Peyer's patch (tissue), 4 donors: ENCODE results near the gene FAM131B. TPM values are rescaled to one million over a fixed set of nuclear protein-coding genes. Genes with fewer than 3 reads are reported as not detected.

Experiments used
- DNase-seq, 3 donors: peaks; one replicate each; pipeline ENCODE4 v3.0.0-alpha.2; 2017 to 2019
- H3K27ac ChIP-seq, 4 donors: fragments of 200-600 bp; sonication (generic); one replicate each; pipeline ENCODE4 v1.5.1; 2016 to 2019
- H3K27me3 ChIP-seq, 2 donors: fragments of 200-600 bp; sonication (generic); one replicate each; pipeline ENCODE4 v1.5.1; 2019
- H3K36me3 ChIP-seq, 3 donors: fragments of 200-600 bp; sonication (generic); one replicate each; pipeline ENCODE4 v1.5.1; 2016 to 2019
- H3K4me1 ChIP-seq, 4 donors: fragments of 200-600 bp; sonication (generic); one replicate each; pipeline ENCODE4 v1.5.1; 2016 to 2019
- H3K4me3 ChIP-seq, 4 donors: fragments of 200-600 bp; sonication (generic); 1 replicate in 3 of 4; 2 replicates in 1 of 4; pipeline ENCODE4 v1.5.1; 2016 to 2019; ENCODE audit warnings: mild to moderate bottlenecking in 1 of 4
- H3K9me3 ChIP-seq, 4 donors: fragments of 200-600 bp; sonication (generic); one replicate each; pipeline ENCODE4 v1.5.1; 2016 to 2019; ENCODE audit warnings: mild to moderate bottlenecking in 1 of 4
- POLR2A ChIP-seq, 2 donors: fragments of 450-650 bp; IDR thresholded peaks; one replicate each; pipeline ENCODE4 v1.5.1; 2017; ENCODE audit warnings: antibody characterized with exemption in 2 of 2, mild to moderate bottlenecking in 2 of 2, moderate library complexity in 2 of 2
- total RNA-seq, 4 donors: library from RNA; depleted of rRNA; stranded (reverse); fragments of >200 nt; gene quantifications; one replicate each; pipeline ENCODE4 v1.1.0, GENCODE V29; 2016
- TF ChIP-seq, protein P1 (sequence below), 6 experiments: fragments of 450-650 bp in 4 of 6; fragments of 200-600 bp in 2 of 6; sonication (generic) in 1 of 6; IDR thresholded peaks; one replicate each; pipeline ENCODE4 v1.5.1; 2017 to 2019; ENCODE audit warnings: antibody characterized with exemption in 6 of 6, mild to moderate bottlenecking in 3 of 6, moderate library complexity in 1 of 6

The FAM131B gene
- total RNA-seq, 4 donors from 2014 or later = 0.66 to 0.83 (median 0.80) TPM; not detected in 1

DNA sequence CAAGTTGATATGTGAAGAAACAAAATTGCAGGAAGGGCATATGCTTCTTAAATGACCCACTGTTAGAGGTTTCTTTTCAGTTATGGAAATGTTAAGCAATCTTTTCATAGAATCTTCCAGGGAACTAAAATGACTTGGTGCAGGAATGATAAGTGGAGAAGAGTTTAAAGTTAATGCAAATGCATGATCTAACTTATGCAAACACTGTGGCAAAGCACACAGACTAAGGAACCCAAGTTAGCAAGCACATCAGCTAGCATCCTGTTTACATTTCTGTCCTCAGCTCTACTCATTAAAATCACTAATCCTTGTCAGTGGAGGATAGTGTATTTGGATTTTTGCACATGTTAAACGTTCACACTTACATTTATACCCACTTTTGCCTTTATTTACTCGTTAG lies 37.3 kb downstream of the FAM131B start:
- H3K4me1 ChIP-seq = no peaks in the 10 kb centered on the region
- H3K27me3 ChIP-seq = no peaks in the 10 kb centered on the region
- H3K4me3 ChIP-seq = no peak overlapping the region
- H3K27ac ChIP-seq = peak overlapping the region in 2 of 4 donors; percentile 49 to 57
- no peaks in the 10 kb centered on the region for H3K36me3 ChIP-seq
- TF ChIP-seq POLR2A (IDR thresholded peaks at IDR 0.05) = no peak
- TF ChIP-seq, protein P1, sequence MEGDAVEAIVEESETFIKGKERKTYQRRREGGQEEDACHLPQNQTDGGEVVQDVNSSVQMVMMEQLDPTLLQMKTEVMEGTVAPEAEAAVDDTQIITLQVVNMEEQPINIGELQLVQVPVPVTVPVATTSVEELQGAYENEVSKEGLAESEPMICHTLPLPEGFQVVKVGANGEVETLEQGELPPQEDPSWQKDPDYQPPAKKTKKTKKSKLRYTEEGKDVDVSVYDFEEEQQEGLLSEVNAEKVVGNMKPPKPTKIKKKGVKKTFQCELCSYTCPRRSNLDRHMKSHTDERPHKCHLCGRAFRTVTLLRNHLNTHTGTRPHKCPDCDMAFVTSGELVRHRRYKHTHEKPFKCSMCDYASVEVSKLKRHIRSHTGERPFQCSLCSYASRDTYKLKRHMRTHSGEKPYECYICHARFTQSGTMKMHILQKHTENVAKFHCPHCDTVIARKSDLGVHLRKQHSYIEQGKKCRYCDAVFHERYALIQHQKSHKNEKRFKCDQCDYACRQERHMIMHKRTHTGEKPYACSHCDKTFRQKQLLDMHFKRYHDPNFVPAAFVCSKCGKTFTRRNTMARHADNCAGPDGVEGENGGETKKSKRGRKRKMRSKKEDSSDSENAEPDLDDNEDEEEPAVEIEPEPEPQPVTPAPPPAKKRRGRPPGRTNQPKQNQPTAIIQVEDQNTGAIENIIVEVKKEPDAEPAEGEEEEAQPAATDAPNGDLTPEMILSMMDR (IDR thresholded peaks at IDR 0.05) = no peak
- DNase-seq = no peak
- no peaks in the 10 kb centered on the region for H3K9me3 ChIP-seq

DNA sequence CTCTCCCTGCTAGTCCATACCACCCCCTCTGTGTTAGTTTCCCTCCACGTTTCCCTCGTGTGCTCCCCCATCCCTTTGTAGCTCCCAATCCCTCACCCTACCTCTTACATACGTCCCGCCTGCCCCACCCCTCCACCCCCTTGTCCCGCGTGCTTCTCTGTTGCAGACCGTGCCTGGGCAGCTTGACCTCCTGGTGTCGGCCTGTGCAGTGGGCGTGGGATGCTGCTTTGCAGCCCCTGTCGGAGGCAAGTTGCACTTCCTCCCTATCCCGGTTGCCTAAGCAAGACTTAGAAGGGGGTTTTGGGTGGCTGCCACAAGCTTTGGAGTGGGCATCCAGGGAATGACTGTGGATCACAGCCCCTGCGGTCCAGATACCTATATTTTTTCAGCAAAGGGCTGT lies 38.9 kb downstream of the FAM131B start:
- H3K4me3 ChIP-seq = no peak overlapping the region

DNA sequence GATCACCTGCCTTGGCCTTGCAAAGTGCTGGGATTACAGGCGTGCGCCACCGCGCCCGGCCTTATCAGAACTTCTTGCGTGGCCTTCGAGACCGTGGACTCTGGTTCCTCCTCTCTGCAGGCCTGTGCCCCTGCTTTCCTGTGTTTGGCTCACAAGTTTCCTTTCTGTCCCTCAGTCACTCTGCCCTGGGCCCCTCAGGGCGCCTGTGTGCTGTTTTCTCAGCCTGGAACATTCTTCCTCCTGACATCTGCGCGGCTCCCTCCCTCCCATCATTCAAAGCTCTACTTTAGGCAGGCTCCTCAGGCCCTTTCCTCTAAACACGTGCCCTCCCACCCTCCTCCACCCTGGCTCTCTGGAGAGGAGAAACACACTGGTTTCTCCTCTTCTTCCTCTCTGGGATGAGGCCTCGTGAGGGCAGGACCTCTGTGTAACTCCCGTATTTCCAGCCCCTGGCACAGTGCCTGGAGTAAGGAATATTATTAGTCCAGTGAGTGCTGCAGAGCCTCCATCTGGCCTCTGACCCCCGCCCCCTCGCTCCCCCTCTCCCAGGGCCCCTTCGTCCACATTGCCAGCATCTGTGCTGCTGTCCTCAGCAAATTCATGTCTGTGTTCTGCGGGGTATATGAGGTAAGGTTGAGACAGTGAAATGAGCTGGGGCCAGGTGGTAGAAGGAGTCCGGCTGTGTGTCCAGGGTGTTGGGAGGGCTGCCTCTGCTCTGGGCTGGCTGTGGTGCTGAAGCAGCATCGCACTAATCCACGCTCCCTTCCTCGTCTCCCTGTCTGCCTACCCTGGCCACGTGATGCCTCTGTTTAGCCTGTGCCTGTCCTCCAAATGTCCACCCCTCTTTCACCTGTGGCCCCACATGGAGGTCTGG lies 39.5 kb downstream of the FAM131B start:
- H3K9me3 ChIP-seq = no peaks in the 10 kb centered on the region
- peak overlapping the region in 1 of 4 donors; percentile 6 for H3K27ac ChIP-seq

More for the DNA sequence above, 38.9 kb downstream of the FAM131B start:
- DNase-seq = no peak
- H3K27me3 ChIP-seq = no peaks in the 10 kb centered on the region
- peak overlapping the region in 1 of 4 donors; percentile 6 for H3K27ac ChIP-seq
- TF ChIP-seq, protein P1 (IDR thresholded peaks at IDR 0.05) = no peak
- no peak for TF ChIP-seq POLR2A (IDR thresholded peaks at IDR 0.05)
- no peaks in the 10 kb centered on the region for H3K4me1 ChIP-seq
- no peaks in the 10 kb centered on the region for H3K9me3 ChIP-seq
- H3K36me3 ChIP-seq = no peaks in the 10 kb centered on the region

DNA sequence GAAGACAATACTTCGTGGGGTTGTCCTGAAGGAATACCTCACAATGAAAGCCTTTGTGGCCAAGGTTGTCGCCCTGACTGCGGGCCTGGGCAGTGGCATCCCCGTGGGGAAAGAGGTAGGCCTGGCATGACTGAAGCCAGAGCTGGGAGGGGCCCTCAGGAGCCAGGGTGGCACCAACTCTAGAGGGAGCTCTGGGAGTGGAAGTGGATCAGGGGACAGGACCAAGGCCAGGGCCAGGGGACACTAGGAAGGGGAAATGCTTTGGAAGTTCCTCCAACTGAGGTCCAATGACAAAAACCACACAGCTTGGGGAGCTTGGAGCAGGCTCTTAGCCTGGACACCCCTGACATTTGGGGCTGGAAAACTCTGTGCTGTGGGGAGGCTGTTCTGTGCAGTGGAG lies 40.8 kb downstream of the FAM131B start:
- TF ChIP-seq POLR2A (IDR thresholded peaks at IDR 0.05) = no peak
- TF ChIP-seq, protein P1 (IDR thresholded peaks at IDR 0.05) = peak in 3 of 6 experiments; percentile 37 to 49 (median 39)
- DNase-seq = peak in 1 of 3 donors; percentile 69
- Histone ChIP-seq H3K27ac (no peak overlapping the region), H3K4me1 (no peaks in the 10 kb centered on the region), H3K4me3 (no peak overlapping the region), H3K27me3 (no peaks in the 10 kb centered on the region), H3K36me3 (no peaks in the 10 kb centered on the region), H3K9me3 (no peaks in the 10 kb centered on the region)

More for the DNA sequence above, 39.5 kb downstream of the FAM131B start:
- Histone ChIP-seq H3K36me3 (no peaks in the 10 kb centered on the region), H3K27me3 (no peaks in the 10 kb centered on the region), H3K4me3 (no peak overlapping the region), H3K4me1 (no peaks in the 10 kb centered on the region)
- no peak for DNase-seq
- TF ChIP-seq, protein P1 (IDR thresholded peaks at IDR 0.05) = no peak
- no peak for TF ChIP-seq POLR2A (IDR thresholded peaks at IDR 0.05)

DNA sequence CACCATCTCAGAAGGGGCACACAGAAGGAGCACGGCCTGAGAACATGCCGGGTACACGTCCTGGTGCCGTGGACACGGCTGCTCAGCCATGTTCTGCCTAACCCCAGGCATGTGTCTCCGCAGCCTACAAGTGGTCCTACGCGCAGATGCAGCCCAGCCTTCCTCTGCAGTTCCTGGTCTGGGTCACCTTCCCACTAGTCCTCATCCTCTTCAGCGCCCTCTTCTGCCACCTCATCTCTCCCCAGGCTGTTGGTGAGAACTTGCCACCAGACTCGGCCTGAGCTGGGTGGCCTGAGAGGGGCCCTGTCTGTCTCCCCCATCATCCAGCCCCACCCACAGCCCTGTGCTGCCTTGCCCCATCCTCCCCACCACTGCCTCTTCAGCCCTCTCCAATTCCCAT lies 41.3 kb downstream of the FAM131B start:
- TF ChIP-seq, protein P1 (IDR thresholded peaks at IDR 0.05) = no peak
- no peak for TF ChIP-seq POLR2A (IDR thresholded peaks at IDR 0.05)
- Histone ChIP-seq H3K4me1 (no peaks in the 10 kb centered on the region), H3K27me3 (no peaks in the 10 kb centered on the region), H3K36me3 (no peaks in the 10 kb centered on the region), H3K27ac (no peak overlapping the region), H3K9me3 (no peaks in the 10 kb centered on the region), H3K4me3 (no peak overlapping the region)
- DNase-seq = no peak
